GM12878 (cell line): ENCODE results near the gene TSC22D3. TPM values are rescaled to one million over a fixed set of nuclear protein-coding genes. Genes with fewer than 3 reads are reported as not detected.

Source experiments
- ATAC-seq: fragments of 200-7000 bp; cut with Tn5 transposase; 3 replicates; pipeline ENCODE4 v1.9.1; 2020; ENCODE audit warnings: mild to moderate bottlenecking, moderate library complexity
- BruUV-seq: library from RNA; stranded (reverse); fragments of 400-500 nt; replicated peaks from 2 replicates; lab custom pipeline; 2021; lab: Mats Ljungman, UMichigan
- CTCF ChIA-PET: fragments of 300-600 bp; sonication (Branson Sonifier 250); formaldehyde crosslinking; extraction: SDS; loops from one replicate; lab custom pipeline; 2021; ENCODE audit warnings: inconsistent platforms; lab: Yijun Ruan, JAX
- POLR2A ChIA-PET: fragments of 350-600 bp; formaldehyde crosslinking; extraction: SDS; loops from one replicate; lab custom pipeline; 2021; ENCODE audit warnings: inconsistent platforms; lab: Charles Lee
- RAD21 ChIA-PET: fragments of 300-600 bp; sonication (Branson Sonifier 250); formaldehyde crosslinking; loops from one replicate; lab custom pipeline; 2023; ENCODE audit warnings: antibody characterized with exemption; ENCODE audit not compliant: unreplicated experiment; lab: Charles Lee
- SMC1A ChIA-PET: fragments of 300-600 bp; sonication (Branson Sonifier 250); formaldehyde crosslinking; loops from one replicate; lab custom pipeline; 2023; ENCODE audit not compliant: unreplicated experiment, uncharacterized antibody; lab: Charles Lee
- DNase-seq: peaks from one replicate; pipeline ENCODE4 v3.0.0-alpha.2; 2011; ENCODE audit warnings: low read depth, low spot score
- FAIRE-seq: peaks from 3 replicates; lab custom pipeline; 2011; peaks lifted over from hg19 to GRCh38; lab: Jason Lieb, UNC
- H2AFZ ChIP-seq: 2 replicates; pipeline ENCODE4 v1.6.0; 2011; ENCODE audit warnings: low read depth, low read length, control low read depth; ENCODE audit not compliant: control insufficient read depth
- H3K27ac ChIP-seq: 2 replicates; pipeline ENCODE4 v1.5.1; 2011; ENCODE audit warnings: control low read depth; ENCODE audit not compliant: control insufficient read depth, insufficient read depth
- H3K27me3 ChIP-seq, 2 experiments: replicated peaks in 1 of 2; 2 replicates each; pipeline versions ENCODE4 v1.6.0 to v1.6.1; 2011; ENCODE audit warnings: low read length in 1 of 2; ENCODE audit not compliant: control insufficient read depth in 2 of 2, insufficient read depth in 2 of 2
- H3K36me3 ChIP-seq, 2 experiments: 2 replicates each; pipeline ENCODE4 v1.5.1; 2011; ENCODE audit warnings: low read length in 1 of 2; ENCODE audit not compliant: control insufficient read depth in 2 of 2, insufficient read depth in 2 of 2
- H3K4me1 ChIP-seq: 2 replicates; pipeline ENCODE4 v1.6.1; 2011; ENCODE audit warnings: mild to moderate bottlenecking, low read length, moderate library complexity, mixed read lengths; ENCODE audit not compliant: control insufficient read depth, insufficient read depth
- H3K4me2 ChIP-seq: 2 replicates; pipeline ENCODE4 v1.6.0; 2011; ENCODE audit warnings: control low read depth; ENCODE audit not compliant: control insufficient read depth, insufficient read depth
- H3K4me3 ChIP-seq: fragments of 200-600 bp; sonication (generic); 2 replicates; pipeline ENCODE4 v1.5.1; 2016
- H3K79me2 ChIP-seq: 2 replicates; pipeline ENCODE4 v1.6.0; 2011; ENCODE audit warnings: low read length; ENCODE audit not compliant: control insufficient read depth, insufficient read depth
- H3K9ac ChIP-seq: 2 replicates; pipeline ENCODE4 v1.8.0; 2011; ENCODE audit warnings: low read length, control low read depth, mixed read lengths; ENCODE audit not compliant: control insufficient read depth, insufficient read depth
- H3K9me3 ChIP-seq: replicated peaks from 3 replicates; pipeline ENCODE4 v1.5.1; 2011; ENCODE audit warnings: mild to moderate bottlenecking, low read length; ENCODE audit not compliant: control insufficient read depth, insufficient read depth
- H4K20me1 ChIP-seq: 2 replicates; pipeline ENCODE4 v1.6.0; 2011; ENCODE audit not compliant: control insufficient read depth, insufficient read depth
- E4F1 ChIP-seq: fragments of 450-650 bp; IDR thresholded peaks from 2 replicates; pipeline ENCODE4 v1.6.1; 2018; ENCODE audit warnings: borderline replicate concordance, mild to moderate bottlenecking; ENCODE audit not compliant: partially characterized antibody
- HDAC2 ChIP-seq: fragments of 200-600 bp; sonication (generic); IDR thresholded peaks from 2 replicates; pipeline ENCODE4 v1.6.1; 2017
- IKZF1 ChIP-seq: fragments of 450-650 bp; conservative IDR thresholded peaks from 2 replicates; pipeline ENCODE4 v1.6.1; 2017; ENCODE audit warnings: antibody characterized with exemption, mild to moderate bottlenecking
- KAT2A ChIP-seq: conservative IDR thresholded peaks from 2 replicates; pipeline ENCODE4 v1.6.1; 2011; ENCODE audit warnings: low read depth, low read length; ENCODE audit not compliant: control insufficient read depth
- KDM1A ChIP-seq: fragments of 200-600 bp; sonication (generic); IDR thresholded peaks from 2 replicates; pipeline ENCODE4 v1.6.1; 2016; ENCODE audit warnings: borderline replicate concordance
- WGBS: methylation state at CpG from one replicate; pipeline ENCODE4 v1.1.6; 2016; ENCODE audit warnings: low lambda C conversion rate; ENCODE audit not compliant: insufficient replicate concordance, insufficient coverage; ENCODE audit errors: missing lambda C conversion rate; 5-methylcytosine and 5-hydroxymethylcytosine counted together
- in situ Hi-C: fragments of 300-500 bp; cut with MboI; formaldehyde crosslinking; loops from 9 replicates; pipeline ENCODE4 v1.14.3; 2018; ENCODE audit warnings: mixed read lengths
- intact Hi-C: fragments of 100-400 bp; cut with micrococcal nuclease; formaldehyde crosslinking; loops from one replicate; pipeline ENCODE4 v1.14.2; 2022; ENCODE audit not compliant: unreplicated experiment
- polyA plus RNA-seq, 11 experiments: library from polyadenylated mRNA; depleted of rRNA in 4 of 11; unstranded in 6 of 11; stranded (reverse) in 5 of 11; fragments of >200 nt; fragmentation: Nextera tagmentation in 4 of 11; fragmentation: Illumina TruSeq in 1 of 11; extraction: Ambion mirVana in 4 of 11; extraction: Trizol in 1 of 11; gene quantifications; 1 replicate in 1 of 11; 2 replicates in 10 of 11; pipeline versions ENCODE4 v1.2.1 to v1.2.3, GENCODE V29; 2011 to 2016; ENCODE audit warnings: inconsistent platforms in 2 of 11, missing spikeins in 2 of 11, low read depth in 1 of 11
- total RNA-seq, 4 experiments: library from RNA; depleted of rRNA in 3 of 4; stranded (reverse); fragments of >200 nt in 3 of 4; fragmentation: Illumina TruSeq in 1 of 4; extraction: Trizol in 1 of 4; gene quantifications; 2 replicates each; pipeline versions ENCODE4 v1.2.1 to v1.2.3, GENCODE V29; 2013 to 2021

Gene TSC22D3
- total and polyA plus RNA-seq, 10 of the 15 experiments (the other 5 are each of a cell fraction or from before 2014, with no cell fraction given): 4.6 to 122 (median 16.1) TPM

GRCh38 chrX:107752714-107753113, 22.9 kb downstream of the TSC22D3 start:
- in situ Hi-C loops: no loop called here
- intact Hi-C loops: no loop called here
- no peaks in the 10 kb centered on the region for H3K9me3 ChIP-seq
- H4K20me1 ChIP-seq: no peaks in the 10 kb centered on the region
- no TSS peak for BruUV-seq
- H3K79me2 ChIP-seq: no peaks in the 10 kb centered on the region
- TF ChIP-seq HDAC2 (no peak), KDM1A (no peak), E4F1 (no peak), KAT2A (no peak), IKZF1 (no peak)
- ATAC-seq (no peak), DNase-seq (no peak), FAIRE-seq (no peak)
- no peak overlapping the region for H3K9ac ChIP-seq
- no peak overlapping the region for H3K4me3 ChIP-seq
- no peaks in the 10 kb centered on the region for H3K36me3 ChIP-seq
- CTCF ChIA-PET: interaction anchor here (1.3 to 1.5 kb wide), 4 partner anchors 23 to 79 kb away, joined by 3 to 5 read pairs (median 4); no protein-coding TSS in a partner anchor
- H3K27ac ChIP-seq: no peak overlapping the region
- SMC1A ChIA-PET: interaction anchor here (1.1 to 2.2 kb wide), 6 partner anchors 8 to 93 kb away, joined by 3 to 6 read pairs (median 4); no protein-coding TSS in a partner anchor
- H2AFZ ChIP-seq: no peak overlapping the region
- RAD21 ChIA-PET: interaction anchor here (1.3 to 2.1 kb wide), 2 partner anchors 24 to 80 kb away, joined by 3 to 7 read pairs; partner anchors contain the start of genes NCBP2L and TSC22D3
- POLR2A ChIA-PET: no interaction called here
- H3K4me1 ChIP-seq: no peaks in the 10 kb centered on the region
- 35% methylated on average over 3 of the region's 3 CpGs for WGBS
- H3K4me2 ChIP-seq: no peak overlapping the region
- no peaks in the 10 kb centered on the region for H3K27me3 ChIP-seq
